ENCODE results near the gene TEKT4.

TEKT4 gene

GRCh38 chr2:94879314-94879981, 8.2 kb downstream of the TEKT4 start:
- no peak for TF ChIP-seq ZNF501 (tag by site-specific recombination; IDR thresholded peaks at IDR 0.05)
- no peak for TF ChIP-seq ZNF600 (tag by site-specific recombination; IDR thresholded peaks at IDR 0.05)
- no peak for TF ChIP-seq ZNF488 (tag by site-specific recombination; IDR thresholded peaks at IDR 0.05)
- no peak for TF ChIP-seq ZNF416 (tag by site-specific recombination; IDR thresholded peaks at IDR 0.05)
- TF ChIP-seq FEZF1 (tag by site-specific recombination; IDR thresholded peaks at IDR 0.05): no peak
- TF ChIP-seq ZNF561 (tag by site-specific recombination; IDR thresholded peaks at IDR 0.05; ENCODE audit: borderline replicate concordance): no peak
- no peak for TF ChIP-seq ZNF132 (tag by site-specific recombination; IDR thresholded peaks at IDR 0.05; ENCODE audit: borderline replicate concordance)
- no peak for TF ChIP-seq ZNF350 (tag by site-specific recombination; IDR thresholded peaks at IDR 0.05)
- no peak for TF ChIP-seq ZNF585B (tag by site-specific recombination; IDR thresholded peaks at IDR 0.05)
- no peak for TF ChIP-seq ZNF184 (tag by site-specific recombination; IDR thresholded peaks at IDR 0.05)
- TF ChIP-seq ZNF473 (tag by site-specific recombination; IDR thresholded peaks at IDR 0.05): no peak
- no peak for TF ChIP-seq ZNF23 (tag by site-specific recombination; IDR thresholded peaks at IDR 0.05; ENCODE audit: borderline replicate concordance)
- no peak for TF ChIP-seq ZNF677 (tag by site-specific recombination; IDR thresholded peaks at IDR 0.05)
- TF ChIP-seq ZBTB26 (tag by site-specific recombination; optimal IDR thresholded peaks at IDR 0.05): no peak
- TF ChIP-seq ZNF324 (tag by site-specific recombination; IDR thresholded peaks at IDR 0.05): no peak
- TF ChIP-seq ZNF571 (tag by site-specific recombination; IDR thresholded peaks at IDR 0.05): no peak
- no peak for TF ChIP-seq MZF1 (tag by site-specific recombination; IDR thresholded peaks at IDR 0.05; ENCODE audit: borderline replicate concordance)
- CTCF ChIA-PET: interaction anchor here (9.8 kb wide), 1 partner anchor 77 kb away, joined by 86 read pairs; no protein-coding TSS in a partner anchor
- POLR2A ChIA-PET: no interaction called here
- no peak overlapping the region for H3K27ac ChIP-seq (ENCODE audit: extremely low read depth, low read depth, low read length)
- no peaks in the 10 kb centered on the region for H3K36me3 ChIP-seq (ENCODE audit: control insufficient read depth in 2 of 2, insufficient read depth in 1 of 2, low read length in 2 of 2)
- H3K9me3 ChIP-seq (ENCODE audit: control insufficient read depth, insufficient read depth, low read depth, low read length): no peaks in the 10 kb centered on the region
- no peak overlapping the region for H3K4me3 ChIP-seq (ENCODE audit: low read depth, low read length)
- H3K4me1 ChIP-seq (ENCODE audit: control insufficient read depth, insufficient read depth, low read length): no peaks in the 10 kb centered on the region

GRCh38 chr2:94879982-94880377, 8.8 kb downstream of the TEKT4 start:
- ChIA-PET POLR2A (no interaction called here), CTCF (interaction anchor here (9.8 kb wide), 1 partner anchor 76 kb away, joined by 86 read pairs; no protein-coding TSS in a partner anchor)
- TF ChIP-seq ZNF837 (tag by site-specific recombination; IDR thresholded peaks at IDR 0.05) (no peak), ZNF580 (tag by site-specific recombination; IDR thresholded peaks at IDR 0.05) (no peak), ZNF202 (tag by site-specific recombination; IDR thresholded peaks at IDR 0.05; ENCODE audit: borderline replicate concordance) (no peak), ZNF843 (tag by site-specific recombination; IDR thresholded peaks at IDR 0.05) (no peak), KLF16 (tag by site-specific recombination; IDR thresholded peaks at IDR 0.05) (no peak), ZNF510 (tag by site-specific recombination; IDR thresholded peaks at IDR 0.05; ENCODE audit: insufficient replicate concordance) (no peak), PRDM4 (tag by site-specific recombination; IDR thresholded peaks at IDR 0.05) (no peak)
- H3K36me3 ChIP-seq (ENCODE audit: control insufficient read depth in 2 of 2, insufficient read depth in 1 of 2, low read length in 2 of 2): no peaks in the 10 kb centered on the region
- no peaks in the 10 kb centered on the region for H3K9me3 ChIP-seq (ENCODE audit: control insufficient read depth, insufficient read depth, low read depth, low read length)
- no peak overlapping the region for H3K4me3 ChIP-seq (ENCODE audit: low read depth, low read length)
- no peak overlapping the region for H3K27ac ChIP-seq (ENCODE audit: extremely low read depth, low read depth, low read length)
- no peaks in the 10 kb centered on the region for H3K4me1 ChIP-seq (ENCODE audit: control insufficient read depth, insufficient read depth, low read length)

Data from HEK293 (cell line).